22Rv1 (cell line): ENCODE data around the gene MFSD11.

ENCODE experiments used
- ZFX ChIP-seq: fragments of 450-650 bp; IDR thresholded peaks from 2 replicates; pipeline ENCODE4 v1.6.1; 2017; ENCODE audit warnings: antibody characterized with exemption, borderline replicate concordance
- TF ChIP-seq, protein P1 (sequence below): fragments of 450-650 bp; IDR thresholded peaks from 2 replicates; pipeline ENCODE4 v1.5.1; 2017; ENCODE audit warnings: mild to moderate bottlenecking

DNA sequence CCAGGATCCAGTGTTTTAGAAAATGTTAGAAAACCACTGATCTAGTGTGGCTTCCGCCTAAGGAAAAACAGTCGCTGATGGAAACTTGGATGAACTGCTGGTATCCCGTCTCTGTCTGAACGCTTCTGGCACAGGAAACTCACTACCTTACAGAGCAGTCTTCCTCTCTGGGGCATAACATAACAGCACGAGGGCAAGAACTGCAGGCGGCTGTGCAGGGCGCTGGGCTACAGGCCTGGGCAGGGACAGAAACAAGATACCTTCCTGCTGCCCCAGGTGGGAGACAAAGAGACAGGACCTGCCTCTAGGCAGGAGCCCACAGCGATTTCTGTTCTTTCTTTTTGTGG is 37.7 kb upstream of the MFSD11 start:
- TF ChIP-seq, protein P1, sequence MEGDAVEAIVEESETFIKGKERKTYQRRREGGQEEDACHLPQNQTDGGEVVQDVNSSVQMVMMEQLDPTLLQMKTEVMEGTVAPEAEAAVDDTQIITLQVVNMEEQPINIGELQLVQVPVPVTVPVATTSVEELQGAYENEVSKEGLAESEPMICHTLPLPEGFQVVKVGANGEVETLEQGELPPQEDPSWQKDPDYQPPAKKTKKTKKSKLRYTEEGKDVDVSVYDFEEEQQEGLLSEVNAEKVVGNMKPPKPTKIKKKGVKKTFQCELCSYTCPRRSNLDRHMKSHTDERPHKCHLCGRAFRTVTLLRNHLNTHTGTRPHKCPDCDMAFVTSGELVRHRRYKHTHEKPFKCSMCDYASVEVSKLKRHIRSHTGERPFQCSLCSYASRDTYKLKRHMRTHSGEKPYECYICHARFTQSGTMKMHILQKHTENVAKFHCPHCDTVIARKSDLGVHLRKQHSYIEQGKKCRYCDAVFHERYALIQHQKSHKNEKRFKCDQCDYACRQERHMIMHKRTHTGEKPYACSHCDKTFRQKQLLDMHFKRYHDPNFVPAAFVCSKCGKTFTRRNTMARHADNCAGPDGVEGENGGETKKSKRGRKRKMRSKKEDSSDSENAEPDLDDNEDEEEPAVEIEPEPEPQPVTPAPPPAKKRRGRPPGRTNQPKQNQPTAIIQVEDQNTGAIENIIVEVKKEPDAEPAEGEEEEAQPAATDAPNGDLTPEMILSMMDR, result no peak
- no peak for TF ChIP-seq ZFX
